Ascending aorta (tissue), 2 donors: ENCODE results near the gene CX3CL1. TPM values are rescaled to one million over a fixed set of nuclear protein-coding genes. Genes with fewer than 3 reads are reported as not detected.

ENCODE experiments used
- DNase-seq, 2 donors: peaks; one replicate each; pipeline ENCODE4 v3.0.0-alpha.2; 2019; ENCODE audit warnings: low spot score in 2 of 2
- H3K27ac ChIP-seq, 2 donors: fragments of 200-600 bp; sonication (generic); one replicate each; pipeline ENCODE4 v1.5.1; 2016 to 2017; ENCODE audit warnings: mild to moderate bottlenecking in 1 of 2
- H3K27me3 ChIP-seq: fragments of 200-600 bp; sonication (generic); one replicate; pipeline ENCODE4 v1.5.1; 2017
- H3K36me3 ChIP-seq, 2 donors: fragments of 200-600 bp; sonication (generic); one replicate each; pipeline ENCODE4 v1.5.1; 2016
- H3K4me1 ChIP-seq, 2 donors: fragments of 200-600 bp; sonication (generic); one replicate each; pipeline ENCODE4 v1.5.1; 2016 to 2017; ENCODE audit warnings: mild to moderate bottlenecking in 1 of 2
- H3K4me3 ChIP-seq, 2 donors: fragments of 200-600 bp; sonication (generic); one replicate each; pipeline ENCODE4 v1.5.1; 2016 to 2017; ENCODE audit warnings: mild to moderate bottlenecking in 1 of 2
- H3K9me3 ChIP-seq, 2 donors: fragments of 200-600 bp; sonication (generic); one replicate each; pipeline ENCODE4 v1.5.1; 2016
- CTCF ChIP-seq, 3 experiments: fragments of 200-600 bp in 2 of 3; fragments of 450-650 bp in 1 of 3; sonication (generic) in 2 of 3; IDR thresholded peaks; one replicate each; pipeline ENCODE4 v1.5.1; 2016 to 2019; ENCODE audit warnings: antibody characterized with exemption in 3 of 3, mild to moderate bottlenecking in 1 of 3, moderate library complexity in 1 of 3
- intact Hi-C: fragments of 100-400 bp; cut with DNase I; formaldehyde crosslinking; loops from one replicate; pipeline ENCODE4 v1.15.1; 2023
- total RNA-seq: library from RNA; depleted of rRNA; stranded (reverse); fragments of >200 nt; gene quantifications from one replicate; pipeline ENCODE4 v1.1.0, GENCODE V29; 2016

The CX3CL1 gene
- total RNA-seq = 251 TPM

GRCh38 chr16:57372372-57373116 is at the start of gene CX3CL1:
TSS of gene CX3CL1 (plus strand) at chr16:57372490. CDS start at chr16:57372569, 79 bp downstream.
- H3K4me1 ChIP-seq = peaks cover 16 to 37% of the 10 kb centered on the region in 2 donors
- peak; percentile 20 to 56 (median 48) for TF ChIP-seq CTCF (IDR thresholded peaks at IDR 0.05)
- no peaks in the 10 kb centered on the region for H3K9me3 ChIP-seq
- H3K27me3 ChIP-seq = no peaks in the 10 kb centered on the region
- H3K4me3 ChIP-seq = peak within 1 kb of the TSS; percentile 75 to 76
- no peaks in the 10 kb centered on the region for H3K36me3 ChIP-seq
- intact Hi-C loops = loop anchor here (1.0 to 5.0 kb wide), 4 partner anchors 46 to 125 kb away; partner anchors contain the start of gene ARL2BP
- DNase-seq = peak in 1 of 2 donors; percentile 95
- H3K27ac ChIP-seq = peak within 1 kb of the TSS; percentile 94 to 99

GRCh38 chr16:57324749-57325148 is 47.5 kb upstream of the CX3CL1 start:
- TF ChIP-seq CTCF (IDR thresholded peaks at IDR 0.05) = no peak
- Histone ChIP-seq H3K27me3 (no peaks in the 10 kb centered on the region), H3K4me1 (no peaks in the 10 kb centered on the region), H3K27ac (no peak overlapping the region), H3K9me3 (no peaks in the 10 kb centered on the region), H3K4me3 (no peak overlapping the region), H3K36me3 (no peaks in the 10 kb centered on the region)
- intact Hi-C loops = no loop called here
- no peak for DNase-seq

GRCh38 chr16:57325458-57325857 is 46.8 kb upstream of the CX3CL1 start:
- Histone ChIP-seq H3K4me1 (no peaks in the 10 kb centered on the region), H3K27me3 (no peaks in the 10 kb centered on the region), H3K36me3 (no peaks in the 10 kb centered on the region), H3K9me3 (no peaks in the 10 kb centered on the region), H3K4me3 (no peak overlapping the region), H3K27ac (no peak overlapping the region)
- no peak for TF ChIP-seq CTCF (IDR thresholded peaks at IDR 0.05)
- DNase-seq = no peak
- intact Hi-C loops = no loop called here

- Histone ChIP-seq H3K27ac (no peak overlapping the region), H3K9me3 (peaks cover 0 to 6% of the 10 kb centered on the region in 2 donors), H3K4me3 (no peak overlapping the region), H3K4me1 (no peaks in the 10 kb centered on the region), H3K36me3 (no peaks in the 10 kb centered on the region), H3K27me3 (no peaks in the 10 kb centered on the region)
- TF ChIP-seq CTCF (IDR thresholded peaks at IDR 0.05) = no peak
- intact Hi-C loops = no loop called here
- no peak for DNase-seq
Measured at GRCh38 chr16:57329718-57330327, 42.5 kb upstream of the CX3CL1 start.

GRCh38 chr16:57331355-57331754 is 40.9 kb upstream of the CX3CL1 start:
- intact Hi-C loops = no loop called here
- Histone ChIP-seq H3K4me3 (no peak overlapping the region), H3K27me3 (no peaks in the 10 kb centered on the region), H3K4me1 (no peaks in the 10 kb centered on the region), H3K27ac (no peak overlapping the region), H3K36me3 (no peaks in the 10 kb centered on the region), H3K9me3 (peaks cover 0 to 6% of the 10 kb centered on the region in 2 donors)
- TF ChIP-seq CTCF (IDR thresholded peaks at IDR 0.05) = no peak
- DNase-seq = no peak
